HG02943 (cell line): Measurements from ENCODE around the gene PRSS36.
"Not testable (repeated sequence)": the region's sequence is repeated elsewhere in the genome, so short reads cannot be mapped to it uniquely, and the experiment has no call there.

Source experiments
- ATAC-seq: cut with Tn5 transposase; IDR thresholded peaks from one replicate; pipeline ENCODE4 v1.9.1; 2021; ENCODE audit warnings: mild to moderate bottlenecking, low read depth, moderate library complexity; ENCODE audit not compliant: unreplicated experiment

Gene PRSS36

GRCh38 chr16:31106509-31107464 lies 43.1 kb downstream of the PRSS36 start:
- ATAC-seq: no peak

DNA sequence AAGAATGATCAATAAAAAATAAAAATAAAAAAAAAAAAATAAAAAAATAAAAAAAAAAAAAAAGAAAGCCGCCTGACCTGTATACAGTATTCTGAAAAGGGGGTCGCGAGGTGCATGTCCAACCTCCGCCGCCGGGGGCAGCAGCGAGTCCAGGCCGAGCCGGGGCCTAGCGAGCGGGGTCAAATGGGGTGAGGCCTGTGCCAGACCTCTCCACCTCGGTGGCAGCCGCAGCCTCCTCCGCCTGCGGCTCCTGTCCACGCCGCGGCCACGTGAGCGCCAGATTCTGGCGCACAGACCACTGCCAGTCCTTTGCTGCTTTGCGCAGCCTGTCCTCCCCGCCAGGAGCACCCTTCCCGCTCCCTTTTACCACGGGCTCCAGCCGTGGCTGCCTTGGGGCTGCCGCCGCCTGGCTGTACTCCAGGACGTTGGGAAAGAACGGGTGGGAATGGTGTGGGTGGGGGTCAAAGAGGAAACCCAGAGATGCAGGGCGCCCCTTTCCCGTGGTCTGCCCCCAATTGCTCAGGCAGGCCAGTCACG lies 44.1 kb downstream of the PRSS36 start:
- ATAC-seq: no peak

- ATAC-seq: not testable (repeated sequence)
Observed at GRCh38 chr16:31100876-31101641, 48.8 kb downstream of the PRSS36 start.

DNA sequence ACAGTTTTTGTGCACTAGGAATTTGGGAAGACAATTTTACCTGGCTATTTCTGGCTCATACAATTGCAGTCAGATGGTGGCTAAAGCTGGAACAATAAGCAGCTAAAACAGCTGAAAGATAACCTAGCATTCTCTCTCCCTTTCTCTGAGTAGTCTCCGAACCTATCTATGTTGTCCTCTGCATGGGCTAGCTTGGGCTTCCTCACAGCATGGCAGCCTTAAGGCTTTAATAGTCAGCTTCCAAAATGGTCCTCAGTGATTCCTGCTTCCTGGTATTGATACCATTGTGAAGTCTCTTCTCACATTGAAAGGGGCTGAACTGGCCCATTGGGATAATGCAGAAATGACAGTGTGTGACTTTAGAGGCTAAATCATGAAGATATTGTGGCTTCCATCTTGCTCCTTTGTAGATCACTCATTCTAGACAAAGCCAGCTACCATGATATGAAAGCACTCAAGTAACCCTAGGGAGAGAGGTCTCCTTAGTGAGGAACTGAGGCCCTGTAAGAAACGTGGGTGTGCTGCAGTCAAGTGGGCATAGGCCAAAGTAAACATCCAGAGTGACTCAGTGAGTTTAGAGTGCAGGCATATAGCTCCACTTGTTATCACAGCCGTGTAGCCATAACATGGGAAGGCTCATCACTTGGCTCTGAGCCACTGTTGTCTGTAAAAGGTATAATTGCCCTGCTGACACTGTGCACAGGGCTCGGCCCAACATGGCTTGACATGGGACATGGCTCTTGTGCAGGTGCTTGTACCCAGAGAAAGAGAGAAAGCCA lies 49.8 kb downstream of the PRSS36 start:
- no peak for ATAC-seq

GRCh38 chr16:31094424-31095120 lies 55.3 kb downstream of the PRSS36 start, which contains the start of gene VKORC1:
VKORC1 (minus strand) TSS chr16:31094797; CDS start chr16:31094729, 68 bp downstream.
- ATAC-seq: peak; percentile 72

GRCh38 chr16:31094088-31094423 lies 55.8 kb downstream of the PRSS36 start:
- ATAC-seq: peak; percentile 5

DNA sequence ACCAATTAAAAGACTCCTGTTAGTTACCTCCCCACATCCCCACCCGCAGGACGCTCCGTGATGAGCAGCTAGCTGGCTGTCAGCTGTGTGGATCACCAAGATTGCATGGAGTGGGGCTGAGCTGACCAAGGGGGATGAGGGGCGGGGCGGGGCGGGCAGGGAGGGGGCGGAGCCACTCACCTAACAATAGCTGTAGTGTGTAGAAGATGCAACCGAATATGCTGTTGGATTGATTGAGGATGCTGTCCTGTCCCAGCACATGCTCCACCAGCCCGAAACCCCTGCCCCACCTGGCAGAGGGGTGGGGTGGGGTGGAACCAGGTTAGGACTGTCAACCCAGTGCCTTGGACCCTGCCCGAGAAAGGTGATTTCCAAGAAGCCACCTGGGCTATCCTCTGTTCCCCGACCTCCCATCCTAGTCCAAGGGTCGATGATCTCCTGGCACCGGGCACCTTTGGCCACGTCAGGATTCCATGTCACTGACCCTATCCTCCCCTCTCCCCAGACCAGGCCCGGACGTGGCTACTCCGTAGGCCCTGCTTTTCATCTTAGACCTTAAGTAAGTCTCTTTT lies 56.6 kb downstream of the PRSS36 start:
- ATAC-seq: no peak

- ATAC-seq: no peak
Observed at GRCh38 chr16:31092330-31092729, 57.5 kb downstream of the PRSS36 start.

GRCh38 chr16:31090540-31090939 lies 59.3 kb downstream of the PRSS36 start:
- ATAC-seq: no peak

GRCh38 chr16:31089199-31089598 lies 60.7 kb downstream of the PRSS36 start:
- no peak for ATAC-seq
